PFSK-1 (cell line): ENCODE data around the gene MPP3.

Source experiments
- FOXP2 ChIP-seq: optimal IDR thresholded peaks from 2 replicates; pipeline ENCODE3; 2011; ENCODE audit warnings: borderline replicate concordance, control low read depth, inconsistent platforms; ENCODE audit not compliant: insufficient read depth; ENCODE audit errors: extremely low read length, extremely low read depth
- POLR2AphosphoS5 ChIP-seq: IDR thresholded peaks from 2 replicates; pipeline ENCODE4 v1.6.1; 2012; ENCODE audit warnings: low read depth, mild to moderate bottlenecking, control low read depth, low read length, moderate library complexity
- REST ChIP-seq, 2 experiments: IDR thresholded peaks; 2 replicates each; pipeline versions ENCODE4 v1.6.1 to v1.8.0; 2011 to 2012; ENCODE audit warnings: low read depth in 2 of 2, low read length in 2 of 2, control low read depth in 1 of 2, inconsistent platforms in 1 of 2, mild to moderate bottlenecking in 1 of 2, moderate library complexity in 1 of 2; ENCODE audit not compliant: insufficient read depth in 1 of 2
- SIN3A ChIP-seq: IDR thresholded peaks from 2 replicates; pipeline ENCODE4 v1.6.1; 2012; ENCODE audit warnings: mild to moderate bottlenecking, low read length, moderate library complexity, borderline replicate concordance; ENCODE audit not compliant: insufficient read depth
- TAF1 ChIP-seq: IDR thresholded peaks from 2 replicates; pipeline ENCODE4 v1.6.1; 2012; ENCODE audit warnings: low read length, control low read depth, borderline replicate concordance; ENCODE audit not compliant: insufficient read depth

Gene MPP3

DNA sequence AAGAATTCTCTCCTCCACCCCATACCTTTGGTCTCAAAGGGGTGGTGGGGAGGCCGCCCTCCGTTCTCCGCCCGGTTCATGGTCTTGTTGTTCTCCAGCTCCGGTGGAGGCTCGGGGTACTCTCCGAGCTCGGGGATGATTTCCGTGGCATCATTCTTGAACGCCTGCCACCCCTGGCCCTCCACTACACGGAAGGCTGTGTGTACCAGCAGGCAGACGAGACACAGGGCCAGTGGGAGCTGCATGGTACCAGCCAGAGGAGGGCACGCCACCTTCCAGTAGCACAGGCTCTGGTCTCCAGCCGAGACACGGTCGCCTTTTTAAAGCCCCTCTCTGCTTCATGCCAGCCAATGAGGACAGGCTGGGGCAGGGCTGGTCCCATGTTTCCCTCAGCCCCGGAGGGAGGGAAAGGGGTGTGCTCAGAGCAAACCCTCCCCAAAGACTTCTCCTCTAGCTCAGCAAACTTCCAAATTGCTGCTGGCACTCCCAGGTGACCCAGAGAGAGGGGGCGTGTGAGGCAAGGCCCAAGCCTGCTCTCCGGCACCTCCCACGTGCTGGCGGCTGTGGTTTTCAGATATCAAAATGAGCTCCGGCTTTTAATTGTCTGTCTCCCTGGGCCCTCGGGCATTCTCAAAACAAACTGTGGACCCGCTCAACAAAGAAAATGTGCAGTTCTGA, 74.3 kb downstream of the MPP3 start, which contains the start of gene SOST:
Gene SOST (minus strand): TSS at position 295 of the 678 bp plus-strand sequence. CDS start 50 bp downstream, at position 245.
- TF ChIP-seq TAF1 (no peak), POLR2AphosphoS5 (no peak), SIN3A (no peak), REST (IDR thresholded peaks at IDR 0.05; ENCODE audit: insufficient read depth in 1 of 2, low read depth in 2 of 2, low read length in 2 of 2) (no peak), FOXP2 (no peak)

GRCh38 chr17:43758086-43758485, 74.9 kb downstream of the MPP3 start:
- TF ChIP-seq TAF1 (no peak), SIN3A (no peak), REST (IDR thresholded peaks at IDR 0.05; ENCODE audit: insufficient read depth in 1 of 2, low read depth in 2 of 2, low read length in 2 of 2) (no peak), FOXP2 (no peak), POLR2AphosphoS5 (no peak)

DNA sequence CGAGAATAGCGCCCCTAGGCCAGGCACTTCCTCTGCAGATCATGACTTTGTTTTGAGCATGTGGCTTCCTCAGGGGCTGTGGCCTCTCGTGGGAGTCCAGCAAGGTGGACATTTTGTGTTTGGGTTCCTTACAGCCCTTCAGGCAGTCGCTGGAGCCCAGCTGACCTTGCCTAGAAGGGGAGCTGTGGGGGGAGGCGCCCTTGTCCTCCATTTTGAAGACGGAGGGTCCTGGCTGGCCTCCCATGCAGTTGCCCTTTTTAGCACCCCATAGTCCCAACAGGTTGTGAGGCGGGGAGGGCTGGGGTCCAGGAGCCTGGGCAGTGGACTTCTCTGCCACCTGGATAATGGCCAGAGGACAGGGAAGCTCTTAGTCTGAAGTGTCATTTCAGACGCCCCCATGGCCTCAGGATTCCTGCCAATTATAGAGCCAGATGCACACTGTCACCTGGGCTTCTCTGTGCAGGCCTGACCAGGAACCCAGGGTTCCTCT, 75.7 kb downstream of the MPP3 start:
- no peak for TF ChIP-seq TAF1
- no peak for TF ChIP-seq REST (IDR thresholded peaks at IDR 0.05; ENCODE audit: insufficient read depth in 1 of 2, low read depth in 2 of 2, low read length in 2 of 2)
- TF ChIP-seq SIN3A = no peak
- no peak for TF ChIP-seq POLR2AphosphoS5
- TF ChIP-seq FOXP2 = no peak

DNA sequence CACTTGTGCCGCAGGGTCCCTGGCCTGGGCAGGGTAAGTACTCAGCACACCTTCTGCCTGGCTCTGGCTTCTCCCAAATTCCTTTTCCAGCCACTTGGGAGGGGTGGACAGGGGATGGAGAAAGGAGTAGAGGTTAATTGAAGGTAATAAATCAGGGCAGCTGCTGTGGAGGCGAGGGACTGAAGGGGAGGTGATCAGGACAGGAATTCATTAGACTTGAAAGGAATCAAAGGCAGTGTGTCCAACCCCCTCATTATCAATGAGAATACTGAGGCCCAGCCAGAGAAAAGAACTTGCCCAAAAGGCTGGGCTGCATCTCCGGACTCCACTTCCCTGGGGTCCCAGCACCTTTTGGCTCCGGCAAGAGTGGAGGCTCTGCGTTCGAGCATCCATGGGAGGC, 76.7 kb downstream of the MPP3 start:
- no peak for TF ChIP-seq FOXP2
- no peak for TF ChIP-seq REST (IDR thresholded peaks at IDR 0.05; ENCODE audit: insufficient read depth in 1 of 2, low read depth in 2 of 2, low read length in 2 of 2)
- TF ChIP-seq SIN3A = no peak
- TF ChIP-seq TAF1 = no peak
- no peak for TF ChIP-seq POLR2AphosphoS5
